WTC11 (cell line): ENCODE results near the gene HCRTR1. TPM values are rescaled to one million over a fixed set of nuclear protein-coding genes. Genes with fewer than 3 reads are reported as not detected.

ENCODE experiments used
- ATAC-seq: fragments of 200-7000 bp; cut with Tn5 transposase; 2 replicates; pipeline ENCODE4 v1.10.0; 2021; ENCODE audit warnings: mild to moderate bottlenecking, moderate library complexity
- CTCF ChIA-PET: fragments of 300-600 bp; sonication (Branson Sonifier 250); formaldehyde crosslinking; loops from one replicate; lab custom pipeline; 2021; ENCODE audit warnings: antibody characterized with exemption; lab: Charles Lee
- POLR2A ChIA-PET: fragments of 350-600 bp; sonication (Branson Sonifier 250); formaldehyde crosslinking; loops from one replicate; lab custom pipeline; 2021; ENCODE audit warnings: antibody characterized with exemption; lab: Charles Lee
- DNase-seq: peaks from one replicate; pipeline ENCODE4 v3.0.0; 2021; ENCODE audit warnings: low spot score
- H3K27ac Mint-ChIP-seq: 2 replicates; pipeline ENCODE4 v1.8.0; 2021; ENCODE audit warnings: mixed read lengths
- H3K27me3 Mint-ChIP-seq: 2 replicates; pipeline ENCODE4 v1.8.0; 2021; ENCODE audit warnings: low read depth, mild to moderate bottlenecking, moderate library complexity, mixed read lengths
- H3K36me3 Mint-ChIP-seq: 2 replicates; pipeline ENCODE4 v1.8.0; 2021; ENCODE audit warnings: mixed read lengths
- H3K4me1 Mint-ChIP-seq: 2 replicates; pipeline ENCODE4 v1.8.0; 2022; ENCODE audit warnings: mixed read lengths
- H3K4me3 Mint-ChIP-seq: 2 replicates; pipeline ENCODE4 v1.8.0; 2021; ENCODE audit warnings: mild to moderate bottlenecking, moderate library complexity, mixed read lengths
- H3K9me3 Mint-ChIP-seq: 2 replicates; pipeline ENCODE4 v1.8.0; 2021; ENCODE audit warnings: mixed read lengths
- ATF3 ChIP-seq: sonication (generic); formaldehyde crosslinking; conservative IDR thresholded peaks from 2 replicates; pipeline ENCODE4 v1.8.1; 2022; ENCODE audit warnings: mild to moderate bottlenecking, missing genetic modification reagents
- CDX4 ChIP-seq: fragments of 250-450 bp; sonication (Bioruptor Pico); IDR thresholded peaks from 2 replicates; pipeline ENCODE4 v1.9.0; 2021; ENCODE audit warnings: moderate library complexity, mild to moderate bottlenecking, inconsistent platforms, borderline replicate concordance
- CTCF ChIP-seq: fragments of 200-600 bp; IDR thresholded peaks from 2 replicates; pipeline ENCODE4 v1.8.0; 2022; ENCODE audit warnings: antibody characterized with exemption
- ERG ChIP-seq: fragments of 250-450 bp; sonication (Bioruptor Pico); IDR thresholded peaks from 2 replicates; pipeline ENCODE4 v1.8.0; 2021; ENCODE audit warnings: mild to moderate bottlenecking
- ETV6 ChIP-seq: sonication (generic); formaldehyde crosslinking; IDR thresholded peaks from 2 replicates; pipeline ENCODE4 v1.8.1; 2022; ENCODE audit warnings: mild to moderate bottlenecking, missing genetic modification reagents
- FOXJ3 ChIP-seq: sonication (generic); formaldehyde crosslinking; IDR thresholded peaks from 2 replicates; pipeline ENCODE4 v1.9.0; 2021; ENCODE audit warnings: missing genetic modification reagents, mild to moderate bottlenecking, borderline replicate concordance
- GABPB1 ChIP-seq: sonication (generic); formaldehyde crosslinking; IDR thresholded peaks from 2 replicates; pipeline ENCODE4 v1.8.1; 2023; ENCODE audit warnings: mild to moderate bottlenecking, missing genetic modification reagents
- GRHL2 ChIP-seq: fragments of 250-450 bp; sonication (Bioruptor Pico); IDR thresholded peaks from 2 replicates; pipeline ENCODE4 v1.8.0; 2022; ENCODE audit warnings: mild to moderate bottlenecking, moderate library complexity; ENCODE audit not compliant: insufficient replicate concordance, severe bottlenecking
- NR2C2 ChIP-seq: sonication (generic); formaldehyde crosslinking; IDR thresholded peaks from 2 replicates; pipeline ENCODE4 v1.8.0; 2022; ENCODE audit warnings: mild to moderate bottlenecking, missing genetic modification reagents
- PREB ChIP-seq: sonication (generic); formaldehyde crosslinking; IDR thresholded peaks from 2 replicates; pipeline ENCODE4 v1.8.1; 2022; ENCODE audit warnings: mild to moderate bottlenecking, missing genetic modification reagents, moderate library complexity, borderline replicate concordance
- SMAD3 ChIP-seq: sonication (generic); formaldehyde crosslinking; IDR thresholded peaks from 2 replicates; pipeline ENCODE4 v1.8.0; 2022; ENCODE audit warnings: missing genetic modification reagents, mild to moderate bottlenecking, borderline replicate concordance
- STAT6 ChIP-seq: sonication (generic); formaldehyde crosslinking; conservative IDR thresholded peaks from 2 replicates; pipeline ENCODE4 v1.8.1; 2023; ENCODE audit warnings: mild to moderate bottlenecking, low read depth, missing genetic modification reagents, moderate library complexity
- TP53 ChIP-seq: sonication (generic); formaldehyde crosslinking; IDR thresholded peaks from 2 replicates; pipeline ENCODE4 v1.8.1; 2023; ENCODE audit warnings: mild to moderate bottlenecking, missing genetic modification reagents
- ZNF219 ChIP-seq: sonication (generic); formaldehyde crosslinking; IDR thresholded peaks from 2 replicates; pipeline ENCODE4 v1.8.0; 2023; ENCODE audit warnings: missing genetic modification reagents, mild to moderate bottlenecking, borderline replicate concordance
- total RNA-seq: library from RNA; stranded (reverse); gene quantifications from 3 replicates; pipeline ENCODE4 v1.2.3, GENCODE V29; 2021

Gene HCRTR1
- total RNA-seq, 1 experiment from 2014 or later: 0.13 TPM

- POLR2A ChIA-PET: interaction anchor here (1.1 to 1.4 kb wide), 2 partner anchors 17 to 45 kb away, joined by 3 read pairs; partner anchors contain the start of gene PEF1
- DNase-seq (no peak), ATAC-seq (no peak)
- H3K36me3 Mint-ChIP-seq: no peaks in the 10 kb centered on the region
- H3K27ac Mint-ChIP-seq: no peak overlapping the region
- peaks cover 3% of the 10 kb centered on the region for H3K4me1 Mint-ChIP-seq
- no peaks in the 10 kb centered on the region for H3K27me3 Mint-ChIP-seq
- TF ChIP-seq CTCF (no peak), STAT6 (no peak), CDX4 (CRISPR knock-in tag) (no peak), SMAD3 (CRISPR knock-in tag) (no peak)
- TF ChIP-seq, all 79 proteins: peak for 0
- H3K4me3 Mint-ChIP-seq: no peak overlapping the region
- CTCF ChIA-PET: interaction anchor here (0.7 to 6.7 kb wide), 10 partner anchors 8 to 128 kb away, joined by 3 to 90 read pairs (median 6); partner anchors contain the start of genes COL16A1 and PEF1
- no peaks in the 10 kb centered on the region for H3K9me3 Mint-ChIP-seq
Measured at GRCh38 chr1:31661856-31662255, 44.4 kb downstream of the HCRTR1 start.

GRCh38 chr1:31662463-31662862, 45.0 kb downstream of the HCRTR1 start:
- H3K4me3 Mint-ChIP-seq: no peak overlapping the region
- no peaks in the 10 kb centered on the region for H3K9me3 Mint-ChIP-seq
- no peaks in the 10 kb centered on the region for H3K27me3 Mint-ChIP-seq
- DNase-seq (no peak), ATAC-seq (no peak)
- ChIA-PET POLR2A (interaction anchor here (1.1 kb wide), 1 partner anchor 17 kb away, joined by 3 read pairs; the partner anchor contains the start of gene PEF1), CTCF (interaction anchor here (1.3 to 6.7 kb wide), 7 partner anchors 7 to 127 kb away, joined by 3 to 90 read pairs (median 43); partner anchors contain the start of genes COL16A1 and PEF1)
- H3K36me3 Mint-ChIP-seq: no peaks in the 10 kb centered on the region
- H3K27ac Mint-ChIP-seq: no peak overlapping the region
- peaks cover 3% of the 10 kb centered on the region for H3K4me1 Mint-ChIP-seq
- TF ChIP-seq FOXJ3 (CRISPR knock-in tag) (no peak), TP53 (CRISPR knock-in tag) (no peak), ERG (CRISPR knock-in tag) (no peak), ZNF219 (CRISPR knock-in tag) (no peak), PREB (no peak), NR2C2 (CRISPR knock-in tag) (no peak), ETV6 (CRISPR knock-in tag) (no peak), GRHL2 (CRISPR knock-in tag) (no peak), GABPB1 (CRISPR knock-in tag) (no peak), ATF3 (CRISPR knock-in tag) (no peak)
- TF ChIP-seq, all 79 proteins: peak for 0
